HG02870 (cell line): ENCODE data around the gene C20orf144.

Source experiments
- ATAC-seq: cut with Tn5 transposase; IDR thresholded peaks from one replicate; pipeline ENCODE4 v1.9.1; 2021; ENCODE audit warnings: mild to moderate bottlenecking, moderate library complexity; ENCODE audit not compliant: unreplicated experiment

The C20orf144 gene

DNA sequence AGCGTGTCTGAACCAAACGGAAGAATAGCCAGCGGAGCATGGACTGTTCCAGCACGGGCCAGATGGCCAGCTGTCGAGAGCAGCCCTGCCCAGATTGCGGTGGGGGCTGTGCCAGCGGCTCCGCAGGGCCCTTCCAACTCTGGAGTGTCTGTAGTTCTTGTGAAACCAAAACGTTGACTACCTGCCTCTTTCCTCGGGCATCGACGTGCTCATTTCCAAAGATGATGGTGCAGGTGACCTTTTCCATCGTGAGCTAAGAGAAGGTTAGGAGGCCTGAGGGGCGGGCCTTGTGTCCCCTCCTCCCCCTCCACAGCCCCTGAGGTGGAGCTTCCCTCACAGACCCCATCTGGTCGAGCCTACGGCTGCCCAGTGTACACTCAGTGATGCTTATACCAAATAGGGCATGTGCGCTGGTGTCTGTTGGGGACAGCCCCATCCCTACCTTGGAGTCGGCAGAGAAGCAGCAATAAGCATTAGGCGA, 12.9 kb upstream of the C20orf144 start:
- no peak for ATAC-seq

DNA sequence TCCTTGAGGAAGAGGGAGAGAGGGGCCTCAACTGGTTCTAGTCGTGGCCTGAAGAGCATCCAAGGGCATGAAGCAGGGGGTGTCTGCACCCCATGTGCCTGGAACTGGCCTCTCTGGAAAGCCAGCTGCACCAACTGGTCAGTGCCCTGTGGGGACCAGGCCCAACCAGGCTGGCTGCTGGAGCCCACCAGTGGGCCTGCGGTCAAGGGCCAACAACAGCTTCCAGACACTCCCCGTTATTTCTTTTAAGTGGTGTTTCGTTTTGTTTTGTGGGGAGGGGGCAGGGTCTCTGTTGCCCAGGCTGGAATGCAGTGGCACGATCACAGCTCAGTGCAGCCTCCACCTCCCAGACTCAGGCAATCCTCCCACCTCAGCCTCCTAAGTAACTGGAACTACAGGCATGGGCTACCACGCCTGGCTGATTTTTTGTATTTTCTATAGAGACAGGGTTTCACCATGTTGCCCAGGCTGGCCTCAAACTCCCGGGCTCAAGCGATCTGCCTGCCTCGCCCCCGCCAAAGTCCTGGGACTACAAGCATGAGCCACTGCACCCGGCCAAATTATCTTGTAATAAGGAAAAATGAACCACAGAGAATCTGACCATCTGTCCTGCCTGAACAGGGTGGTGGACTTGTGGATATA, 11.9 kb upstream of the C20orf144 start:
- ATAC-seq, result no peak

DNA sequence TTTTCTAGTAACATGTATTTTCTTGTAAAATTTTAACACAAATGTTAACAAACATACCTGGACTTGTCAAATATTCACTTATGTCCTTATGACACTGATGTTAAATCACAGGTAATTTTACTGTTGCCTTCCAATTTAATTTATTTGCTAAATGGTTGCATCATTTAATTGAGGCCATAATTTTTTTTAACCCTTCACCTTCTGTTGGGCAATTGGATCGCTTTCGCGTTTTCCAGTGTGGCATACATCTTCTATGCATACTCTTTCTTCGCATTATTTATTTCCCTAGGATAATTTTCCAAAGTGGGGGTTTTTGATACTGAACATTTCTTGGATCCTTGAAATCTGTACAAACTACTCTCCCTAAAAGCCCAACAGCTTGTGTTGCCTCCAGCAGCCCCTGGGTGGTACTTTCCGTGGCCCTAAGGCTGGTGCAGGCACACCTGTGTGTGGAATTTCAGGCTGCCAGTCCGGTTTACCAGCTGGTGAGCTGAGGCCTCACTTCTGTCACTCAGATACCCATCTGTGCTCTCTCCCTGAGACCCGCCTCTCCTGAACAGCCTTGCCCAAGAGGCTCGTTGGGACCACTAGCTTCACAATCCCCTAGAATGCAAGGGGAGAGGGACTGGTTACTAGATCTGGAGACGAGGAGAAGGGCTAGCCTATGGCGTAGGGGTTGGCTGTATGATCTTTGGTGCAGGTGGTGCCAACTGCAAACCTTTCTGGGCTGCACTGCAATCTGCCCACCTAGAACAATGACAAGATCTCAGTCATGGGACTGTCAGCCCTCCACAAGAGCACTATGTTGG, 11.2 kb upstream of the C20orf144 start:
- ATAC-seq, result no peak

DNA sequence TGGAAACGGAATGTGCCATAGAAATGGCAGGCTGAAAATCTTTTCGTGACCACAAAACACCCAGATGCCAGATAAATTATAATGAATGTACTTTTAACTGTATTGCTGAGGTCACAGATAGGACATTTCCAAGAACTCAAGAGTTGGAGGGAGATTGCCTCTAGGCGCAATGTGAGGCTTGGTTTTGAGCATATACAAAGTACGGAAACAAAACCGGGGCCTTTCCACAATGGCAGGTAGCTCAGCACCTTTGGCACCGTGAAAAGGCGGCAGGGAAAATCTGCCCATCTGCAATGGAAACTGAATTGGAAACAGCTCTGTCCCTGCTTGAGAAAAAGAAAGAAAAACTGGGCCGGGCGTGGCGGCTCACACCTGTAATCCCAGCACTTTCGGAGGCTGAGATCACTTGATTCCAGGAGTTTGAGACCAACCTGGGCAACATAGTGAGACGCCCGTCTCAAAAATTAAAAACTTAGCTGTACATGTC, 10.5 kb upstream of the C20orf144 start:
- no peak for ATAC-seq

DNA sequence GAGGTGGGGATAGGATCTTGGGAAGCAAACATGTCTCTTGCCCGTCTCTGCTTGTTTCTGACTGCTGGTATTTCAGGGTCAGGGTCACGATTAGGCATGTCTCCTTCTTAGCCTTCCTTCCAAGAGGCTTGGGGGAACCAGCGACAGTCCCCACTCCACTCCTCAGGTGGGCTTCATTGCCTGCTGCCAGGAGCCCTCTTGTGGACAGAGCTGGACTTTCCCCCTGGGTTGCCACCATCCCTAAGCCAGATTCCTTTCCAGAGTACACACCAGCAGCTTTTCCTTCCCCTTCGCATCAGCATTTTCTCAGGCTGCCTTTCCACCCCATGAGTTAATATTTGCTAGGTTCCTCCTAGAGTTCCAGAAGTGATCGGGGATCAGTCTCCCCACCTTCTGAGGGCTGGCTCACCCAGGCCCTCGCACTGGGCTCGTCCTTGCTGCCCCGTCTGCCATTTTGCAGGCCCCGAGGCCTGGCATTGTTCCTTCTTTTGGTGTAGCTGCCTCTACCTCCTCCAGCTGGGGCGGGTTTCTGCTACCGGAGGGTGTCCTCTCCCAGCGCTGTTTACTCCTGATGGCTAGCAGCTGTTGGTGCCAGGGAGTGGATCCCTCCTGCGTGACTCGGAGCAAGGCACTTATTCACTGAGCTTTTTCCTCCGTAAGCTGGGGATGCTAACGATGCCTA, 8.8 kb upstream of the C20orf144 start:
- ATAC-seq, result no peak

DNA sequence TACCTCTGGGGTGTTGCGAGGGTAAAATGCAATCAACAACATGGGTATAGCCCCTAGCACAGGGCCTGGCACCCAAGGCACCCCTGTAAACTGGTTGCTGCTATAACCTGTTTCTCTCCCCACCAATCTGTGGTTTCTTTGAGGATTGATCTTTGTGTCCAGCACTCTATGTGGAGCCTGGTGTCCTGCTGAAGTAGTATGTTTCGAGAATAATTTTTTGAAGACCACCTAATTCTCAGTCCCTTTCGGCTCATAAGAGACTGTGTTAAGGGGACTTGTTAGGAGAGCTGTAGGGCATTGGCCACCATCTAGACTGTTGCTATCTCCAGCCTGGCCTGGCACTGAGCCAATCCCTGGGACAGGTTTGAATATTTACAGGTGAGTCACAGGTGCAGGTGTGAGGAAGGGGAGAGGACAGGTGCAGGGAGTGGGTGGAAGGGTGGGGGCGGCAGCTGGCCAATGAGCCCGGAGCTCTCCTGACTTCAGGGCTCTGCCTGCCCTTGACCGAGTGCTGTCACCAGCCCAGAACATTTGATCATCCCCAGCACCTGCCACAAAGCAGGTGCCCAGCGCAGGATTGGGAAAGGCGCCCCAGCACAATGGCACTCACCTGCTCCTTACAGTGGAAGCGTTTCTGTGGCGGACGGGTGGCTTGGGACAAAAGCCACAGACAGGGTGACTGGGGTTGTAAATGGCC, 8.1 kb upstream of the C20orf144 start:
- no peak for ATAC-seq

DNA sequence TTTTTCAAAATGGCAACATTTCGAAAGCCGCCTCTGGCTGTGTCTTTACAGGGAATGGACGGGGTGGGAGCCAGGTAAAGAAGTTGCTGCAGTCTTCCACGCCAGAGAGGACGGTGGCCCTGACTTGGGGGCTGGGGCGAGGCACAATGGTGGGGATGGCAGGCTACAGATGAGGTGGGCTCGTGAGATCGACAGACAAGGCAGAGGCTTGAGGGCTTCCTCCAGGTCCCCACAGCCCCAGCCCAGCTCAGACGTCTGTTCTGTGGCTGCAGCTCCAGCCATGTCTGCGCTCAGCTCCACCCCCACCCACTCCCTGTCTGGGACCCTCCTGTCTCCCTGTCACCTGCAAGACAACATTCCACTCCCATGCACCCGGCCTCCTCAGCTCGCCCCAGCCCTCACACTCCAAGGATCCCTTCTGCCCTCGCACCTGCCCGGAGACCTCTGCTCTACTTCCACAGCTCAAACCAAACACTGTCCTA, 7.4 kb upstream of the C20orf144 start:
- ATAC-seq, result no peak

DNA sequence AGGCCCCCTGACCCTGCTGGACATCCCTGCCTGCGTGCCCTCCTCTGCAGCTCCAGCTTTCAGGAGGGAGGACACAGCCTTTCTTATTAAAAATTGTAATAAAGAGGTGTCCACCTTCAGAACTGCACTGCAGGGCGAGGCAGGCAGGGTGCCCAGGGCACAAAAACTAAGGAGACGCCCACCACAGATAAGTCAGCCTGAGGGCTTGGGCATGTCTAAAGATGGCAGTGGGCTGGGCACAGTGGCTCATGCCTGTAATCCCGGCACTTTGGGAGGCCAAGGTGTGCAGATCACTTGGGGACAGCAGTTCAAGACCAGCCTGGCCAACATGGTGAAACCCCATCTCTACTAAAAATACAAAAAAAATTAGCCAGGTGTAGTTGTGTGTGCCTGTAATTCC, 7.0 kb upstream of the C20orf144 start:
- no peak for ATAC-seq

DNA sequence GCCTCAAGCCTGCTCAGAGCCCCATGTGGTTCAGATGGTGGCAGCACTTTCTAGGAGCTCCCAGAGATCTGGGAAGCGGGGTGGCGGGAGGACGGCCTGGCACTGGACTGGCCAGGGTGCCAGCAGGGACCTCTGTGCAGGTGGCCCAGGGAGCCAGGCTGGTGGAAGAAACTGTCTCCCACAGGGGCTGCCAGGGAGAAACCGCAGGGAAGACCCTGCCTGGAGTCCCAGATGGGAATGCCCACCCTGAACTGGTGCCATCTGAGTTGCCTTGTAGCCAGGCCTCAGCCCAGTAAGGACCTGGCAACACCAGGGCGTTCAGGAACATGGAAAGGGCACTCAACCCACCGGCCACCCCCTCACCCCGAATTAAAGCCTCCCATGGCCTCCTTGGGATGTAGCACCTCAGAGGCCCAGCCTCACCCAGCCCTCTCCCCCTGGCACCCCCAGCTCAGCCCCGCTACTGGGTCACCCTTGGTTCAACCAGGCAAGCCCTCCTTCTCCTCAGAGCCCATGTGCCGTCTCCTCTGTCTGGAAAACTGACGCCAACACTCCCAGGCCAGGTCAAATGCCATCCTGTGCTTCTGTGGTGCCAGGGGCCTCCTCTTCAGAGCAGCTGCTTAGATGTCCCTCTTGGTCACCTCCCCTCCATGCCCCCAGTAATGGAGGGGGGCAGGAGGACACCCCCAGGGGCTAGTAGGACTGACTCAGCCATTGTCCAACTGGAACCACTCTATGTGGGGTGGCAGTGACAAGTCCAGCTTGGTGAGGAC, 5.9 kb upstream of the C20orf144 start:
- ATAC-seq, result no peak

DNA sequence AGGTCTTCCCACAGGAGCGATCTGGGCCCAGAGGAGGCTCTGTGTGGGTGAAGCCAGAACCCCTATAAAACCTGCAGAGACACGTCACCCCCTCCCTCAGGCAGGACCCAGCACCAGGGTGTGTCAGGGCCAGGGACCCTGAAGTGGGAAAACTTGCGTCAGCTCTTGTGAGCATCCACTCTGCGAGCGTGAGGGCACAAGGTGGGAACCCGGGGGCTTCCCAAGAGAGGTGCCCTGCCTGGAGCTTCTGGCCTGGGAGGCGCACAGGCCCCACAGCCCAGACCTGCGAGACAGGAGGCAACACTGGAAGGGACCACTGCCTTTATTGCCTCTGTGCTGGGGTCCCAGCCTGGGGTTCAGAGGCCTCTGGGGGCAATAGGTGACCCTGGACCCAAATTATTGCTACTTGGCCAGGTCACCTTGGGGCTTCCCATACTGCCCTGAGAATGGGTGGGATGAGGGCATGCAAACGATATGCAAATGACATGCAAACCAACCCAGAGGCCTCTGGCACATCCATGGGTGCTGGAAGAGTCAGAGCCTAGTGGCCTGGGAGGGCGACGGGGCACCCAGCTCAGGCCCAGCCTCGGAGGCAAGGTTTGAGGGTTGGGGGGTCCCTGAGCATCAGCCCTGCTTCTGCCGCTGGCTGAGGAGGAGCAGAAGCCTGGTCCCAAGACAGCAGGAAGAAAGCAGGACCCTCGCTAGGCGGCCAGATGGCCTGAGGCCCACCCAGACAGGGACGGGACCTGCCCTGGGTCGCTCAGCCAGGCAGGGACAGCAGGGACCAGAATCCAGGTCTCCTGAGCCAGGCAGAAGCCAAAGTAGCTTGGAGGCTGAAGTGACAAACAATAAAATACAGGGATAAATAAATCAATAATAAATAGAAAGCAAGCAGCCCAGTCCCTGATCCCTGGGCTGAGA, 5.1 kb upstream of the C20orf144 start:
- ATAC-seq, result no peak

DNA sequence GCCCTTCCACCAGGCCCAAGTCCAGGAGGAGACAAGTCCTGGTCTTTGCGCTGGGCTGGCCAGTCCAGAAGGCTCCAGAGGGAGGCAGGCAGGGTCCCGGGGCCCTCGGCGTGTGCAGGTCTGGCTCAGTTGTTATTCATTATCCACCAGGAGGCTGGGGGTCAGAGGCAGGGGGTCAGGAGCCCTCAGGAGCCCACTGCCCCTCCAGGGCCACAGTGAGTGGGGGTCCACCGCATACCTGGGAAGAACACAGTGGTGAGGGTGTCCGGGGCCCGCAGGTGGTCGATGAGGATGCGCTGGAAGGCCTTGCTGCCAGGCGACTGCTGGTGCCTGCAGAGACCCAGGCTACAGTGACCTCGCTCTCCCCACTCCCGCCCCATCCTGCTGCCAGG, 4.4 kb upstream of the C20orf144 start:
- ATAC-seq, result no peak

DNA sequence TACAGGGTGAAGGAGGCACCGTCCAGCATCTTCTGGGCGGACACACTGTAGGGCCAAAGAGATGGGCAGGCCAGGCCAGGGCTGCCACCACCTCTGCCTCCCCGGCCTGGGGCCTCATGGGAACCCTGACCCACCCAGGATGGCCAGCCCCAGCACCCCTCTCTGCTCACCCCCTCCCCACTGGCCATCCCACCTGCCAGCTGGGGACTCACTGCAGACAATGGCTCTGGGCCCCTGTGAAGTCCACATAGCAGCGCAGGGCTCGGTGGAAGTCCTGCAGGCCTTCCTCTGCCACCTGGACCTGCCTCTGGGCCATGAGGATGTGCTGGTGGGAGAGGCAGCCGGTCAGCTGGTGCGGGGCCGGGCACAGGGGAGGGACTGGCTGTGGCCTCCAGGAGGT, 3.6 kb upstream of the C20orf144 start:
- ATAC-seq, result no peak

DNA sequence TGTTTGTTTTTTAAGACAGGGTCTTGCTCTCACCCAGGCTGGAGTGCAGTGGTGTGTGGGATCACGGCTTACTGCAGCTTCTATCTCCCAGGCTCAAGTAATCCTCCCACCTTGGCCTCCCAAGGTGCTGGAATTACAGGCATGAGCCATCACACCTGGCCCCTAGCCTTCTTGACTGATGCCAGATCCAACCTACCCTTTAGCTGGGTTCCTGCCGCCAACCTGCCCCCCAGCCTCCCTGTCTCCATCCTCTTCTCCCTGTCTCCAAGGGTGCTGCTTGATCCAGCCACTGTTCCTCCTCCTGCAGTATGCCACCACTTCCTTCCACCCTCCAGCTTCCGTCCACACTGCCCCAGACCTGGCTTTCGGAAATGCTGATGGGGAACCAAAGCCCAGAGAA, 3.2 kb upstream of the C20orf144 start:
- ATAC-seq, result no peak

DNA sequence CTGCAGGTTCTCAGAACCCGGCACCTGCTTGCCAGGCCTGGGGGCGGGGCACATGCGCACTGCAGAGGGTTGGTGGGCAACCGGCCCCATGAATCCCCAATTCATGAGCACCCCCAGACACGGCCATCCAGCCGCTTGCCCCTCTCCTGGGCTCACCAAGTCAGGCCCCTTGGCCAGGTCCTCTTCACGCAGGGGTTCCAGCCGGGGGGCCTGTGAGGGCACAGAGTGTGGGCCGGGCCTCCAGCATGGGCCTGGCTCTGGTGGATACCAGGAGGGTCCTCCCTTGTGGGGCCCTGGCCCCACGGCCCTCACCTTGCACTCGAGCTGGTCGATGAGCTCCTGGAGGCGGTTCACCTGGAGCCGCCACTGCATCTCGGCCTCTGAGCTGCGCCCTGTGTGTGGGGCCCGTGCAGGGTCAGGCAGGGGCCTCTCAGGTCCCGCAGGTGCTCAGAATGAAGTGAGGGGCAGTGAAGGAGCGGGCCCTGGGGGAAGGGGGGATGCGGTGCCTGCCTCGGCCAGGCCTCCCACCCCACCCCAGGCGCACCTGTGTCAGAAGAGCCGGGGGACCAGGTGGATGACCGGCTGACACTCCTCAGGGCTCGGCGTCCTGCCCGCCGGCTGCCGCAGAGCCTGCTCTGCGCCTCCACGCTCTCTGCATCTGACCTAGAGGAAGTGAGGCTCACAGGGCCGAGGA, 2.6 kb upstream of the C20orf144 start:
- ATAC-seq, result no peak

DNA sequence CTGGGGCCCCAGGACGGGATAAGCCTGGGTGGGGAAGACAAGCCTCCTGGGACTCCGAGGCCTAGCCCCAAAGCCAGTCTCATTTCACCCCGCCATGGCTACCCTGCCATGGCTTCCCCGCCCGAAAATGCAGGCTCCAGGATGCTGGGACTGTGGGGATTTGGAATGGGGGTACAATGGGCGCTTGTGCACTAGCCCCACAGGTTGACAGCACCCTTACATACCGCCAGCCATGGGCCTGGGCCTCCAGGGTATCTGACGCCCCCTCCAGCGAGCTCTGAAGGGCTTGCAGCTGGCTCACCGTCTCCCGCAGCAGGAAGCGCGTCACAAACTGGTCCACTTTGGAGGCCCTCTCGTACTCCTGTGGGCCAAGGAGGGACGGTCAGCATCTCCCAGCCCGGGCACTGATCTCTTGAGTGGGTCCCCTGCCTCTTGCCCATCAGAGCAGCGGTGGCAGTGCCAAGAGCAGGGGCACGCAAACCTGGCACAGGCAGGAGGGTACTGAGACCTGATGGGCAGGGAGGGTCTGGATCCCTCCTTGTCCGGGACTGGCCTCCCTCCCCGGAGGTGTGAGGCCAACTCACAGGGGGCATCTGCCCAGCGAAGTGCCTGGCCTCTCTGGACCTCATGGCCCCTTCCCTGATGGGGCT, 2.0 kb upstream of the C20orf144 start:
- ATAC-seq, result no peak

DNA sequence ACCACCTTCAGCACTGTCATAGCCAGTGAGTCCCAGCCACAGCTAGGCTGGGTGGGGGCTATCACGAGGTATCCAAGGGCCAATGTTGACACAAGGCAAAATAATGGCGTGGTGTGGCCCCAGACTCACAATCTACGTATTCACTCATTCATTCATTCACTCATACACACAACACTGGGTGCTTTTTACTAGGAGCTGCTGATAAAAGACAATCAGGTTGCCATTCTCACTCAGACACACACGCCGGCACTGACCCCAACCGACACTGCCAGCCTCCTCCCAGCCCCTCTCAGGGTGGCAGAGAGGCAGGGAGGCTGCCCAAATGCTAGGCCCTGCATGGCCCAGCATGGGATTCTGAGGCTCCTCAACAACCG, 1.5 kb upstream of the C20orf144 start:
- no peak for ATAC-seq

DNA sequence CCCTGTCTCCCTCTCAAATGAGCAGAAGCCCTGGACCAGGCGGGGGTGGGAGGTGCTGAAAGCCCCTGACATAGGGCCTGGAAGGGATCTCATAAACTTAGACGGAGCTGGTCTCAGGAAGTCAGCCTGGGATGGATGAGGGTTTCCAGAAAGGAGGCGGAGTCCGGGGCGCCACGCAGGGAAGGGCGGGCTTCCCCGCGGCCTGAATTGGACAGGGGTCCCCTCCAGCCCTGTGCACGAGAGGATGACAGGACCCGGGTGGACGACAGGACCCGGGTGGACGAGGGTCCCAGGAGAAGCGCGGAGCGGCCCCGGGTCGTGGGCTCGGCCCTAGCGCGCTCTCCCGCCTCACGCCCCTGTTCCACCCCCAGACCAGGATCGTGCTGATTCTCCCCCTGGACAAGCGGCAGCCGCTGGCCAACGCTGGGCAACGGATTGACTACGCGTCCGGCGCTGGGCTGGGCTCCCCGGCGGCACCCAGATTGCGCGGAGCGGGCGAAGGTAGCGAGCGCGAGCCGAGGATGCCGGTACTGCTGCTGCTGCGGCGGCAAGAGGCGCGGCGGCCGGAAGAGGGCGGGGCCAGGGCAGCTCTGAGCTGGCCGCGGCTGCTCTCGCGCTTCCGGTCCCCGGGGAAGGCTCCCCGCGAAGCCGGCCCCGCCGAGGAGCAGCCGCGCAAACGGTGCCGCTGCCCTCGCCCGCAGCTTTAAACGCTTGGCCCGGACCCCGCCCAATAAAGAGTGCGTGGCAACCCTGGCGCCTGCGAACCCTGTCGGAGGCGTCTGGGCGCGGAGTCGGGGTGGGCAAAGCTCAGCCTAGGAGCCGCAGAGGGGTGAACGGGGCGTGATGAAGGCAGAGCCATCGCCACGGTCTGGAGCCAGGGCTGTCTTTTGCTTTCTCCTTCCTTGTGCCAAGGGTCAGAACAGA, 1.3 kb downstream of the C20orf144 start:
- no peak for ATAC-seq
